Brain microvascular endothelial cell (primary cell): ENCODE data around the gene RIIAD1.
"Not testable (repeated sequence)": the region's sequence is repeated elsewhere in the genome, so short reads cannot be mapped to it uniquely, and the experiment has no call there.

ENCODE experiments used
- DNase-seq: peaks from one replicate; pipeline ENCODE4 v3.0.0-alpha.2; 2020
- H3K27ac ChIP-seq: fragments of 250-450 bp; sonication (Bioruptor Pico); 2 replicates; pipeline ENCODE4 v1.5.1; 2020; ENCODE audit warnings: mild to moderate bottlenecking, moderate library complexity
- H3K27me3 ChIP-seq: fragments of 250-450 bp; sonication (Bioruptor Pico); replicated peaks from 2 replicates; pipeline ENCODE4 v1.5.1; 2020; ENCODE audit warnings: mild to moderate bottlenecking
- H3K36me3 ChIP-seq: fragments of 250-450 bp; sonication (Bioruptor Pico); replicated peaks from 2 replicates; pipeline ENCODE4 v1.5.1; 2020; ENCODE audit warnings: mild to moderate bottlenecking
- H3K4me3 ChIP-seq: 2 replicates; pipeline ENCODE4 v1.5.1; 2011; ENCODE audit warnings: low read depth, mild to moderate bottlenecking, control low read depth, low read length, moderate library complexity
- CTCF ChIP-seq: IDR thresholded peaks from 2 replicates; pipeline ENCODE4 v1.5.1; 2011; ENCODE audit warnings: low read depth, mild to moderate bottlenecking, moderate library complexity, low read length, control low read depth, inconsistent platforms; ENCODE audit errors: missing control alignments
- in situ Hi-C: cut with HindIII; loops from 2 replicates; pipeline ENCODE4 v1.10.0; 2017; ENCODE audit warnings: low sequenced_read_pairs, low pct_ligation_motif_present

RIIAD1 gene

GRCh38 chr1:151720974-151721787 is at the start of gene RIIAD1:
TSS of gene RIIAD1 (plus strand) at chr1:151721522. CDS start at chr1:151721537, 15 bp downstream.
- DNase-seq: no peak
- H3K36me3 ChIP-seq: no peaks in the 10 kb centered on the region
- H3K27me3 ChIP-seq: peaks cover 48% of the 10 kb centered on the region
- peak within 1 kb of the TSS; percentile 47 for H3K4me3 ChIP-seq
- in situ Hi-C loops: no loop called here
- no peak within 1 kb of the TSS for H3K27ac ChIP-seq
- no peak for TF ChIP-seq CTCF

- in situ Hi-C loops: no loop called here
- no peaks in the 10 kb centered on the region for H3K27me3 ChIP-seq
- no peak for TF ChIP-seq CTCF
- no peak overlapping the region for H3K4me3 ChIP-seq
- H3K27ac ChIP-seq: no peak overlapping the region
- DNase-seq: no peak
- H3K36me3 ChIP-seq: peaks cover 7% of the 10 kb centered on the region
These were observed 47.9 kb upstream of the RIIAD1 start for GRCh38 chr1:151673407-151673806.

GRCh38 chr1:151680391-151680790 is 40.9 kb upstream of the RIIAD1 start:
- H3K36me3 ChIP-seq: no peaks in the 10 kb centered on the region
- H3K27me3 ChIP-seq: no peaks in the 10 kb centered on the region
- peak overlapping the region; percentile 82 for H3K27ac ChIP-seq
- in situ Hi-C loops: no loop called here
- no peak overlapping the region for H3K4me3 ChIP-seq
- peak; percentile 9 for DNase-seq
- TF ChIP-seq CTCF: no peak

GRCh38 chr1:151680826-151681225 is 40.5 kb upstream of the RIIAD1 start:
- TF ChIP-seq CTCF: no peak
- peak overlapping the region; percentile 82 for H3K27ac ChIP-seq
- peak; percentile 78 for DNase-seq
- in situ Hi-C loops: no loop called here
- no peak overlapping the region for H3K4me3 ChIP-seq
- H3K36me3 ChIP-seq: no peaks in the 10 kb centered on the region
- no peaks in the 10 kb centered on the region for H3K27me3 ChIP-seq

GRCh38 chr1:151681923-151682322 is 39.4 kb upstream of the RIIAD1 start:
- Histone ChIP-seq H3K36me3 (no peaks in the 10 kb centered on the region), H3K27ac (peak overlapping the region; percentile 82), H3K4me3 (no peak overlapping the region), H3K27me3 (no peaks in the 10 kb centered on the region)
- TF ChIP-seq CTCF: no peak
- no peak for DNase-seq
- in situ Hi-C loops: no loop called here

GRCh38 chr1:151682901-151683300 is 38.4 kb upstream of the RIIAD1 start:
- DNase-seq, H3K4me3 ChIP-seq, H3K27ac ChIP-seq, H3K36me3 ChIP-seq, in situ Hi-C loops, H3K27me3 ChIP-seq: not testable (repeated sequence)
